ENCODE measurements around the gene CEP170B.
A peak's percentile ranks its signal among the peaks of the same experiment; 100 is the strongest.

CEP170B gene

GRCh38 chr14:104894331-104895206, 29.5 kb downstream of the CEP170B start:
- H4K8ac ChIP-seq (ENCODE audit: low read depth, low read length): no peak overlapping the region
- H2AFZ ChIP-seq (ENCODE audit: insufficient read depth, low read length, poor library complexity): no peak overlapping the region
- no peak overlapping the region for H3K14ac ChIP-seq (ENCODE audit: low read length)
- H3K36me3 ChIP-seq (ENCODE audit: control insufficient read depth in 1 of 2, insufficient read depth in 2 of 2, low read length in 2 of 2): peaks cover 29 to 32% of the 10 kb centered on the region in 2 experiments
- H3K4ac ChIP-seq (ENCODE audit: low read depth, low read length): no peak overlapping the region
- H2BK120ac ChIP-seq (ENCODE audit: insufficient read depth, low read length, poor library complexity): no peak overlapping the region
- no peaks in the 10 kb centered on the region for H3K9me3 ChIP-seq (ENCODE audit: insufficient read depth, low read depth, low read length)
- no peak overlapping the region for H3K23ac ChIP-seq (ENCODE audit: low read length)
- H2BK5ac ChIP-seq (ENCODE audit: low read depth, low read length, poor library complexity): no peak overlapping the region
- H3K27me3 ChIP-seq (ENCODE audit: insufficient read depth, low read length): no peaks in the 10 kb centered on the region
- no peak overlapping the region for H4K91ac ChIP-seq (ENCODE audit: low read depth, low read length)
- H3K4me3 ChIP-seq (ENCODE audit: low read depth, low read length): no peak overlapping the region
- no peaks in the 10 kb centered on the region for H3K79me1 ChIP-seq (ENCODE audit: low read length)
- DNase-seq: peak; percentile 53 to 56
- no peak overlapping the region for H3K18ac ChIP-seq (ENCODE audit: low read length)
- no CpG with 5 or more reads among the region's 30 CpGs for WGBS (ENCODE audit: extremely low coverage, insufficient coverage, insufficient read length)
- no peak overlapping the region for H3K9ac ChIP-seq (ENCODE audit: low read length)
- no peak overlapping the region for H2BK12ac ChIP-seq (ENCODE audit: low read length)
- H2AK5ac ChIP-seq (ENCODE audit: low read length): no peak overlapping the region
- no peaks in the 10 kb centered on the region for H3K79me2 ChIP-seq (ENCODE audit: control insufficient read depth, insufficient read depth, low read length, poor library complexity)
- H3K4me1 ChIP-seq (ENCODE audit: control insufficient read depth in 1 of 2, insufficient read depth in 2 of 2, low read length in 2 of 2): no peaks in the 10 kb centered on the region
- peak overlapping the region; percentile 23 for H4K12ac ChIP-seq (ENCODE audit: low read depth, low read length)
- H3K4me2 ChIP-seq (ENCODE audit: low read length): no peak overlapping the region
- H3K27ac ChIP-seq (ENCODE audit: low read depth, low read length): no peak overlapping the region

GRCh38 chr14:104895207-104895785, 30.2 kb downstream of the CEP170B start:
- H2BK120ac ChIP-seq (ENCODE audit: insufficient read depth, low read length, poor library complexity): no peak overlapping the region
- no peak overlapping the region for H2AFZ ChIP-seq (ENCODE audit: insufficient read depth, low read length, poor library complexity)
- H4K12ac ChIP-seq (ENCODE audit: low read depth, low read length): no peak overlapping the region
- H3K18ac ChIP-seq (ENCODE audit: low read length): no peak overlapping the region
- WGBS (ENCODE audit: extremely low coverage, insufficient coverage, insufficient read length): no CpG with 5 or more reads among the region's 9 CpGs
- H4K91ac ChIP-seq (ENCODE audit: low read depth, low read length): no peak overlapping the region
- no peak overlapping the region for H2BK5ac ChIP-seq (ENCODE audit: low read depth, low read length, poor library complexity)
- H3K9ac ChIP-seq (ENCODE audit: low read length): no peak overlapping the region
- no peak overlapping the region for H3K4me3 ChIP-seq (ENCODE audit: low read depth, low read length)
- no peak overlapping the region for H2AK5ac ChIP-seq (ENCODE audit: low read length)
- H3K79me2 ChIP-seq (ENCODE audit: control insufficient read depth, insufficient read depth, low read length, poor library complexity): no peaks in the 10 kb centered on the region
- H3K79me1 ChIP-seq (ENCODE audit: low read length): no peaks in the 10 kb centered on the region
- H3K27me3 ChIP-seq (ENCODE audit: insufficient read depth, low read length): no peaks in the 10 kb centered on the region
- DNase-seq: no peak
- no peak overlapping the region for H3K14ac ChIP-seq (ENCODE audit: low read length)
- peaks cover 28 to 31% of the 10 kb centered on the region in 2 experiments for H3K36me3 ChIP-seq (ENCODE audit: control insufficient read depth in 1 of 2, insufficient read depth in 2 of 2, low read length in 2 of 2)
- no peak overlapping the region for H2BK12ac ChIP-seq (ENCODE audit: low read length)
- H3K4me2 ChIP-seq (ENCODE audit: low read length): no peak overlapping the region
- no peaks in the 10 kb centered on the region for H3K4me1 ChIP-seq (ENCODE audit: control insufficient read depth in 1 of 2, insufficient read depth in 2 of 2, low read length in 2 of 2)
- H3K4ac ChIP-seq (ENCODE audit: low read depth, low read length): no peak overlapping the region
- H4K8ac ChIP-seq (ENCODE audit: low read depth, low read length): no peak overlapping the region
- no peaks in the 10 kb centered on the region for H3K9me3 ChIP-seq (ENCODE audit: insufficient read depth, low read depth, low read length)
- H3K23ac ChIP-seq (ENCODE audit: low read length): no peak overlapping the region
- no peak overlapping the region for H3K27ac ChIP-seq (ENCODE audit: low read depth, low read length)

GRCh38 chr14:104895786-104896661, 31.0 kb downstream of the CEP170B start:
- Histone ChIP-seq H3K4me2 (ENCODE audit: low read length) (no peak overlapping the region), H4K12ac (ENCODE audit: low read depth, low read length) (no peak overlapping the region), H3K23ac (ENCODE audit: low read length) (no peak overlapping the region), H3K79me1 (ENCODE audit: low read length) (no peaks in the 10 kb centered on the region), H3K36me3 (ENCODE audit: control insufficient read depth in 1 of 2, insufficient read depth in 2 of 2, low read length in 2 of 2) (peaks cover 28 to 31% of the 10 kb centered on the region in 2 experiments), H3K27me3 (ENCODE audit: insufficient read depth, low read length) (no peaks in the 10 kb centered on the region), H3K79me2 (ENCODE audit: control insufficient read depth, insufficient read depth, low read length, poor library complexity) (no peaks in the 10 kb centered on the region), H4K8ac (ENCODE audit: low read depth, low read length) (no peak overlapping the region), H2AFZ (ENCODE audit: insufficient read depth, low read length, poor library complexity) (no peak overlapping the region), H4K91ac (ENCODE audit: low read depth, low read length) (no peak overlapping the region), H3K18ac (ENCODE audit: low read length) (no peak overlapping the region), H3K27ac (ENCODE audit: low read depth, low read length) (no peak overlapping the region), H2BK12ac (ENCODE audit: low read length) (no peak overlapping the region), H3K9ac (ENCODE audit: low read length) (no peak overlapping the region), H2BK5ac (ENCODE audit: low read depth, low read length, poor library complexity) (no peak overlapping the region), H3K14ac (ENCODE audit: low read length) (no peak overlapping the region), H3K4me3 (ENCODE audit: low read depth, low read length) (no peak overlapping the region), H2BK120ac (ENCODE audit: insufficient read depth, low read length, poor library complexity) (no peak overlapping the region), H2AK5ac (ENCODE audit: low read length) (no peak overlapping the region), H3K4ac (ENCODE audit: low read depth, low read length) (no peak overlapping the region), H3K4me1 (ENCODE audit: control insufficient read depth in 1 of 2, insufficient read depth in 2 of 2, low read length in 2 of 2) (no peaks in the 10 kb centered on the region), H3K9me3 (ENCODE audit: insufficient read depth, low read depth, low read length) (no peaks in the 10 kb centered on the region)
- WGBS (ENCODE audit: extremely low coverage, insufficient coverage, insufficient read length): no CpG with 5 or more reads among the region's 34 CpGs
- DNase-seq: no peak

- Histone ChIP-seq H2BK120ac (ENCODE audit: insufficient read depth, low read length, poor library complexity) (no peak overlapping the region), H3K4me1 (ENCODE audit: control insufficient read depth in 1 of 2, insufficient read depth in 2 of 2, low read length in 2 of 2) (no peaks in the 10 kb centered on the region), H4K8ac (ENCODE audit: low read depth, low read length) (no peak overlapping the region), H2BK5ac (ENCODE audit: low read depth, low read length, poor library complexity) (no peak overlapping the region), H3K23ac (ENCODE audit: low read length) (no peak overlapping the region), H3K9ac (ENCODE audit: low read length) (no peak overlapping the region), H4K12ac (ENCODE audit: low read depth, low read length) (no peak overlapping the region), H3K14ac (ENCODE audit: low read length) (no peak overlapping the region), H3K27ac (ENCODE audit: low read depth, low read length) (no peak overlapping the region), H3K79me1 (ENCODE audit: low read length) (no peaks in the 10 kb centered on the region), H3K36me3 (ENCODE audit: control insufficient read depth in 1 of 2, insufficient read depth in 2 of 2, low read length in 2 of 2) (peaks cover 28 to 31% of the 10 kb centered on the region in 2 experiments), H3K4ac (ENCODE audit: low read depth, low read length) (no peak overlapping the region), H2AFZ (ENCODE audit: insufficient read depth, low read length, poor library complexity) (no peak overlapping the region), H4K91ac (ENCODE audit: low read depth, low read length) (no peak overlapping the region), H3K18ac (ENCODE audit: low read length) (no peak overlapping the region), H2BK12ac (ENCODE audit: low read length) (no peak overlapping the region), H3K4me3 (ENCODE audit: low read depth, low read length) (no peak overlapping the region), H3K4me2 (ENCODE audit: low read length) (no peak overlapping the region), H3K79me2 (ENCODE audit: control insufficient read depth, insufficient read depth, low read length, poor library complexity) (no peaks in the 10 kb centered on the region), H3K27me3 (ENCODE audit: insufficient read depth, low read length) (no peaks in the 10 kb centered on the region), H2AK5ac (ENCODE audit: low read length) (no peak overlapping the region), H3K9me3 (ENCODE audit: insufficient read depth, low read depth, low read length) (no peaks in the 10 kb centered on the region)
- no CpG with 5 or more reads among the region's 37 CpGs for WGBS (ENCODE audit: extremely low coverage, insufficient coverage, insufficient read length)
- no peak for DNase-seq
Observed at GRCh38 chr14:104897330-104898194, 32.5 kb downstream of the CEP170B start.

Data from trophoblast cell (in vitro differentiated cells and primary cell).